ENCODE measurements around the gene SPIC.

Gene SPIC

DNA sequence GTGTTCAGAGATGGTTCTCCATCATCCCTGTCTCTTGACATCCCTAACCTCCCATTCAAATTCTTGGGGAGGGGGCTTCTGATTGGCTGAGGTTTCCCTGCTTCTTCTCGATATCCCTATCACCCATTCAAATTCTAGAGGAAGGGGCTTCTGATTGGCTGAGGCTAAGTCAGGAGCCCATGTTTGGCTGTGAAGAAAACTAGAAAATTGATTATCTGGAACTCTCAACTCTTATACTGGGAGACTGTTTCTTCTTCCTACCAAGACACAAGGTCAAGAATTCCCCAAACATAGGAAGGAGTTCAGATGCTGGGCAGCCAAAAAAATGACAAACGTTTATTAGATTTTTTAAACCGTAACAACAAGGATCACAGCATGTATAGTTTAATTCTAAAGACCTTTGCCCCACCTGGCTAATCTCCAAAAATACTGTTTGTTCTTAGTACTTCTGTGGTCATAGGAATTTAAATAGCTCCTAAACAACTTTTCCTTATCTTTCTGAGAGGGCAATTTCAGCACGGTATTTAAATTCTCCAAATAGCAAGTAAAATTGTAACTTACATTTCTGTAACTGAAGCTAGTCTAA is 26.4 kb downstream of the SPIC start:
- no peak for DNase-seq
- in situ Hi-C loops (cut with HindIII; ENCODE audit: low pct_ligation_motif_present, low pct_unique_long_range_greater_than_20kb, low sequenced_read_pairs) = no loop called here

DNA sequence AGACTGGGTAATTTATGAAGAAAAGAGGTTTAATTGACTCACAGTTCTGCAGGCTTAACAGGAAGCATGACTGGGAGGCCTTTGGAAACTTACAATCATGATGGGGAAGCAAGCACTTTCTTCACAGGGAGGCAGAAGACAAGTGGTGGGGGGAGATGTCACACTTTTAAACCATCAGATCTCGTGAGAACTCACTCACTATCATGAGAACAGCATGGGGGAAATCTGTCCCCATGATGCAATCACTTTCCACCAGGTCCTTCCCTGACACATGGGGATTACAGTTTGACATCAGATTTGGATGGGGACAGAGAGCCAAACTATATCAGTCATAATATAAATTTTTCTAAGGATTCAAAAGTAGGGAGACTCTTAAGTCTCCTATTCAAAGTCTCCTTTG is 46.0 kb downstream of the SPIC start:
- no peak for DNase-seq
- in situ Hi-C loops (cut with HindIII; ENCODE audit: low pct_ligation_motif_present, low pct_unique_long_range_greater_than_20kb, low sequenced_read_pairs) = no loop called here

DNA sequence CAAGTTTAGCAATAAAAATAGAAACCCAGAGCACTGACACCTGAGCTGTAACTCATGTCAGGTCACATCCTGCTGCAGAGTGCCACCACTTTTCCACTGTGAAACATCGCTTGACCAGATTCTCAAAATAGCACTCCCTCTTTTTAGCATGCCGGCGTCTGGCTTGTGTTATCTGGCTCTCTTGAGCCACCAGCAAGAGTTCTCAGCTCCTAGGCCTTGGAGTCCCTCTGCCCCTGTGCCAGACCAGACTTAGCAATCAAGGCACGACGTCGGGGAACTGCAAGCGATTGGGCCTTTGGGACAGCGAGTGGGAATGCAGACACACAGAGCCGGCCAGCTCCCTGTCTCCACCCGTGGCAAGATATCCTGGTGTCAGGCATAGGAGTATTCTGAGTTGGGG is 52.5 kb downstream of the SPIC start:
- in situ Hi-C loops (cut with HindIII; ENCODE audit: low pct_ligation_motif_present, low pct_unique_long_range_greater_than_20kb, low sequenced_read_pairs) = no loop called here
- no peak for DNase-seq

- no peak for DNase-seq
- in situ Hi-C loops (cut with HindIII; ENCODE audit: low pct_ligation_motif_present, low pct_unique_long_range_greater_than_20kb, low sequenced_read_pairs) = no loop called here
These were observed 61.0 kb downstream of the SPIC start for GRCh38 chr12:101536069-101536674.

Data from ACHN (cell line).